GM23338 (cell line): Measurements from ENCODE around the gene TBC1D9B.

Experiments used
- POLR2AphosphoS5 ChIP-seq: IDR thresholded peaks from 2 replicates; pipeline ENCODE4 v1.6.1; 2016; ENCODE audit warnings: antibody characterized with exemption, low read depth
- TF ChIP-seq, protein P1 (sequence below), 2 experiments: fragments of 200-600 bp in 1 of 2; sonication (generic) in 1 of 2; conservative IDR thresholded peaks; 2 replicates each; pipeline versions ENCODE4 v1.5.1 to v1.6.1; 2016 to 2017; ENCODE audit warnings: antibody characterized with exemption in 2 of 2, low read depth in 2 of 2, mild to moderate bottlenecking in 2 of 2, moderate library complexity in 1 of 2

DNA sequence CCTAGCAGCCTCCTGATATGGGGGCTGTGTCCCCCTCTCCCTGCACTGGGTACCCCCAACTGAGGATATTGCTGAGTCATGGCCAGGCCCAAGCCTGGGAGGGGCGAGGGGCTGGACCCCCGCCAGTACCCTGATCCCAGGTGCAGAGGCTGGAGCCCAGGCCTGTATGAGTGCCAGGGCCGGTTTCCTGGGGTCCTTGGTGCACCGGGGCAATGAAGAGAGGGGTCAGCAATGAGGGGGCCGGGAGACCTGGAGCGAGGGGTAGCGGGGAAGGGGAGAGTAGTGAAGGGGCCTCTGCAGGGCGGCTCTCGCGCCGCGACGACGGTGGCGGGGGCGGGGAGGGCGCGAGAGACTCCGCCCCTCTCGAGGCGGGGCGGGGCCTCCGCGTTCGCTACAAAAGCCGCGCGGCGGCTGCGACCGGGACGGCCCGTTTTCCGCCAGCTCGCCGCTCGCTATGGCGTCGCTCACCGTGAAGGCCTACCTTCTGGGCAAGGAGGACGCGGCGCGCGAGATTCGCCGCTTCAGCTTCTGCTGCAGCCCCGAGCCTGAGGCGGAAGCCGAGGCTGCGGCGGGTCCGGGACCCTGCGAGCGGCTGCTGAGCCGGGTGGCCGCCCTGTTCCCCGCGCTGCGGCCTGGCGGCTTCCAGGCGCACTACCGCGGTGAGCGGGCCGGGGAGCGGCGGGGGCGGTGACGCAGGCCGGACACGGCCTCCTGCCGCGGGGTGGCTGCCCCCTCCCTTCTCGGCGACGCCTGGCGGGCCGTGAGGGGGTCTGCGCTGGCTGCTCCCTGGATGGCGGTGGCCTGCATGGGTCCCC, 87.0 kb downstream of the TBC1D9B start, which contains the start of gene SQSTM1:
- TF ChIP-seq, protein P1, sequence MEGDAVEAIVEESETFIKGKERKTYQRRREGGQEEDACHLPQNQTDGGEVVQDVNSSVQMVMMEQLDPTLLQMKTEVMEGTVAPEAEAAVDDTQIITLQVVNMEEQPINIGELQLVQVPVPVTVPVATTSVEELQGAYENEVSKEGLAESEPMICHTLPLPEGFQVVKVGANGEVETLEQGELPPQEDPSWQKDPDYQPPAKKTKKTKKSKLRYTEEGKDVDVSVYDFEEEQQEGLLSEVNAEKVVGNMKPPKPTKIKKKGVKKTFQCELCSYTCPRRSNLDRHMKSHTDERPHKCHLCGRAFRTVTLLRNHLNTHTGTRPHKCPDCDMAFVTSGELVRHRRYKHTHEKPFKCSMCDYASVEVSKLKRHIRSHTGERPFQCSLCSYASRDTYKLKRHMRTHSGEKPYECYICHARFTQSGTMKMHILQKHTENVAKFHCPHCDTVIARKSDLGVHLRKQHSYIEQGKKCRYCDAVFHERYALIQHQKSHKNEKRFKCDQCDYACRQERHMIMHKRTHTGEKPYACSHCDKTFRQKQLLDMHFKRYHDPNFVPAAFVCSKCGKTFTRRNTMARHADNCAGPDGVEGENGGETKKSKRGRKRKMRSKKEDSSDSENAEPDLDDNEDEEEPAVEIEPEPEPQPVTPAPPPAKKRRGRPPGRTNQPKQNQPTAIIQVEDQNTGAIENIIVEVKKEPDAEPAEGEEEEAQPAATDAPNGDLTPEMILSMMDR (conservative IDR thresholded peaks at IDR 0.05; ENCODE audit: low read depth in 2 of 2): no peak
- TF ChIP-seq POLR2AphosphoS5: peak; percentile 99
